Heart right ventricle (tissue), 16 donors: ENCODE data around the gene SLC15A4. TPM values are rescaled to one million over a fixed set of nuclear protein-coding genes. Genes with fewer than 3 reads are reported as not detected.

ENCODE experiments used
- ATAC-seq, 8 donors: fragments of 200-7000 bp; cut with Tn5 transposase; one replicate each; pipeline ENCODE4 v1.9.1; 2020; ENCODE audit warnings: mild to moderate bottlenecking in 8 of 8, moderate library complexity in 8 of 8, moderate number of reproducible peaks in 1 of 8
- DNase-seq, 2 donors: peaks; one replicate each; pipeline ENCODE4 v3.0.0-alpha.2; 2020
- H3K27ac ChIP-seq, 10 donors: fragments of 200-600 bp; sonication (generic) in 2 of 10; one replicate each; pipeline versions ENCODE4 v1.5.0 to v1.8.0; 2020 to 2022; ENCODE audit warnings: mild to moderate bottlenecking in 3 of 10
- H3K27me3 ChIP-seq, 7 donors: fragments of 200-600 bp; one replicate each; pipeline ENCODE4 v1.8.0; 2021 to 2022; ENCODE audit warnings: mild to moderate bottlenecking in 2 of 7
- H3K36me3 ChIP-seq, 9 donors: fragments of 200-600 bp; sonication (generic) in 1 of 9; one replicate each; pipeline versions ENCODE4 v1.5.0 to v1.8.0; 2020 to 2022; ENCODE audit warnings: mild to moderate bottlenecking in 2 of 9
- H3K4me1 ChIP-seq, 9 donors: fragments of 200-600 bp; sonication (generic) in 1 of 9; one replicate each; pipeline versions ENCODE4 v1.5.0 to v1.8.0; 2020 to 2022; ENCODE audit warnings: mild to moderate bottlenecking in 4 of 9
- H3K4me3 ChIP-seq, 10 donors: fragments of 200-600 bp; sonication (generic) in 2 of 10; one replicate each; pipeline versions ENCODE4 v1.5.0 to v1.8.0; 2020 to 2022; ENCODE audit warnings: mild to moderate bottlenecking in 7 of 10, moderate library complexity in 2 of 10
- H3K9me3 ChIP-seq, 11 donors: fragments of 200-600 bp in 10 of 11; sonication (generic) in 2 of 11; one replicate each; pipeline versions ENCODE4 v1.5.0 to v1.8.0; 2013 to 2022; ENCODE audit warnings: mild to moderate bottlenecking in 2 of 11, control low read depth in 1 of 11, moderate library complexity in 1 of 11
- WGBS, 2 donors: extraction: QIAGEN DNeasy Blood & Tissue Kit; methylation state at CpG; one replicate each; pipeline ENCODE4 v1.1.7; 2013; ENCODE audit warnings: inconsistent platforms in 1 of 2; 5-methylcytosine and 5-hydroxymethylcytosine counted together
- intact Hi-C, 10 donors: fragments of 100-400 bp; cut with DNase I; formaldehyde crosslinking; loops; one replicate each; pipeline versions ENCODE4 v1.11.1 to v1.14.2; 2022
- polyA plus RNA-seq, 2 donors: library from polyadenylated mRNA; stranded (reverse); fragments of 200-250 nt; gene quantifications; one replicate each; pipeline ENCODE4 v1.2.3, GENCODE V29; 2013
- total RNA-seq, 10 donors: library from RNA; stranded (reverse); fragmentation: NEBNext Ultra II Directional in 3 of 10; extraction: Animal tissue kit (Norgen Biotek cat#: 25700) in 3 of 10; gene quantifications; one replicate each; pipeline versions ENCODE4 v1.2.1 to v1.2.4, GENCODE V29; 2021 to 2023
- TF ChIP-seq, protein P1 (sequence below), 9 donors: fragments of 200-600 bp; sonication (generic) in 2 of 9; IDR thresholded peaks; one replicate each; pipeline versions ENCODE4 v1.5.0 to v1.8.0; 2021 to 2022; ENCODE audit warnings: antibody characterized with exemption in 9 of 9, mild to moderate bottlenecking in 5 of 9, moderate library complexity in 1 of 9
- donor health status: Arrhythmogenic right ventricular cardiomyopathy.
- donor health status: ischemic (EF 13 %, LVEDD 7.1; RV severe dilation, severe dysfunction).
- donor health status: healthy with polysubstance abuse.
- donor health status: DM: no; HTN: yes; CAD: no.
- donor health status: DM: no; HTN: no; CAD: no.
- donor health status: ischemic (EF 25% LVEDD 6.9; RV normal size, moderate dysfunction).
- donor health status: ischemic (EF 25% LVEDD 5.7; RV mildly dilated, moderate dysfunction).
- donor health status: healthy.
- donor health status: DM: yes; HTN: yes; CAD: no.
- donor health status: Ischemic cardiomyopathy.
- donor health status: ischemic (EF 35%, LVEDD 5.7; RV mildly dilated, moderate dysfunction).
- donor health status: nonischemic (EF 11% LVEDD 7.7; RV severe dilation, severe dysfunction).
- donor health status: DM: yes; HTN: yes; CAD: no.
- donor health status: PGD.
- donor health status: ischemic (EF 29% LVEDD 5.4; RV normal size, mild dysfunction).
- donor health status: nonischemic (EF 23%, LVEDD 6.1; RV moderate dilation, normal function).

Gene SLC15A4
- total and polyA plus RNA-seq, 12 donors = 14.3 to 23.7 (median 15.5) TPM

DNA sequence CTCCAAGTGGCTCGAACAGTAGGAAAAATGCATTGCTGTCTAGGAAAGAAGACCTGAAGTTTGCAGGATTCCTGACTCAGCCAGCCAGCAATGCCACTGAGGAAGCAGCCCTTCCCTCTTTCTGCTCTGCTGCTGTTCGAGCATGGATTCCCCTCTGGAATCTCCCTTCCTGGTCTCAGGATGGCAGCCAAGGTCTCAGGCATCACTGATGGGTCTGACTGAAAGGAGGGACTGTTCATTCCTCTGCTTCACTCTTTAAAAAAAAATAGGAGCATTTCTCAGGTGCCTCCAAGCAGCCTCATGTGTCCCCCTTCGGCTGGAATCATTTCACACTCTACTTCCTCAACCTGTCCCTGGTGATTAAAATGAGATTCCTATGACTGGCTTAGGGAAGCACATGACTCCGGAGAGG lies 62.4 kb downstream of the SLC15A4 start:
- intact Hi-C loops = no loop called here
- peaks cover 0 to 52% (median 35%) of the 10 kb centered on the region in 7 donors for H3K27me3 ChIP-seq
- no peak for ATAC-seq
- H3K4me1 ChIP-seq = no peaks in the 10 kb centered on the region
- no peak for DNase-seq
- no peak overlapping the region for H3K27ac ChIP-seq
- TF ChIP-seq, protein P1, sequence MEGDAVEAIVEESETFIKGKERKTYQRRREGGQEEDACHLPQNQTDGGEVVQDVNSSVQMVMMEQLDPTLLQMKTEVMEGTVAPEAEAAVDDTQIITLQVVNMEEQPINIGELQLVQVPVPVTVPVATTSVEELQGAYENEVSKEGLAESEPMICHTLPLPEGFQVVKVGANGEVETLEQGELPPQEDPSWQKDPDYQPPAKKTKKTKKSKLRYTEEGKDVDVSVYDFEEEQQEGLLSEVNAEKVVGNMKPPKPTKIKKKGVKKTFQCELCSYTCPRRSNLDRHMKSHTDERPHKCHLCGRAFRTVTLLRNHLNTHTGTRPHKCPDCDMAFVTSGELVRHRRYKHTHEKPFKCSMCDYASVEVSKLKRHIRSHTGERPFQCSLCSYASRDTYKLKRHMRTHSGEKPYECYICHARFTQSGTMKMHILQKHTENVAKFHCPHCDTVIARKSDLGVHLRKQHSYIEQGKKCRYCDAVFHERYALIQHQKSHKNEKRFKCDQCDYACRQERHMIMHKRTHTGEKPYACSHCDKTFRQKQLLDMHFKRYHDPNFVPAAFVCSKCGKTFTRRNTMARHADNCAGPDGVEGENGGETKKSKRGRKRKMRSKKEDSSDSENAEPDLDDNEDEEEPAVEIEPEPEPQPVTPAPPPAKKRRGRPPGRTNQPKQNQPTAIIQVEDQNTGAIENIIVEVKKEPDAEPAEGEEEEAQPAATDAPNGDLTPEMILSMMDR (IDR thresholded peaks at IDR 0.05) = no peak
- no peaks in the 10 kb centered on the region for H3K36me3 ChIP-seq
- H3K9me3 ChIP-seq = peaks cover 0 to 3% (median 0%) of the 10 kb centered on the region in 11 donors
- WGBS, 2 donors = 42 to 53% methylated on average over 4 of the region's 4 CpGs
- H3K4me3 ChIP-seq = no peak overlapping the region

- WGBS, 2 donors = 73 to 75% methylated on average over 4 of the region's 4 CpGs
- Histone ChIP-seq H3K9me3 (peaks cover 0 to 9% (median 0%) of the 10 kb centered on the region in 11 donors), H3K27me3 (peaks cover 0 to 8% (median 0%) of the 10 kb centered on the region in 7 donors), H3K4me1 (no peaks in the 10 kb centered on the region), H3K4me3 (no peak overlapping the region), H3K36me3 (no peaks in the 10 kb centered on the region), H3K27ac (no peak overlapping the region)
- DNase-seq (no peak), ATAC-seq (no peak)
- TF ChIP-seq, protein P1 (IDR thresholded peaks at IDR 0.05) = no peak
- intact Hi-C loops = no loop called here
Observed at GRCh38 chr12:128755566-128755965, 68.2 kb downstream of the SLC15A4 start.

GRCh38 chr12:128754275-128754674 lies 69.5 kb downstream of the SLC15A4 start:
- intact Hi-C loops = no loop called here
- WGBS, 2 donors = 68 to 86% methylated on average over 3 of the region's 3 CpGs
- Histone ChIP-seq H3K36me3 (no peaks in the 10 kb centered on the region), H3K27ac (no peak overlapping the region), H3K9me3 (peaks cover 0 to 9% (median 0%) of the 10 kb centered on the region in 11 donors), H3K4me1 (no peaks in the 10 kb centered on the region), H3K4me3 (no peak overlapping the region), H3K27me3 (peaks cover 0 to 7% (median 0%) of the 10 kb centered on the region in 7 donors)
- ATAC-seq (no peak), DNase-seq (no peak)
- TF ChIP-seq, protein P1 (IDR thresholded peaks at IDR 0.05) = no peak

DNA sequence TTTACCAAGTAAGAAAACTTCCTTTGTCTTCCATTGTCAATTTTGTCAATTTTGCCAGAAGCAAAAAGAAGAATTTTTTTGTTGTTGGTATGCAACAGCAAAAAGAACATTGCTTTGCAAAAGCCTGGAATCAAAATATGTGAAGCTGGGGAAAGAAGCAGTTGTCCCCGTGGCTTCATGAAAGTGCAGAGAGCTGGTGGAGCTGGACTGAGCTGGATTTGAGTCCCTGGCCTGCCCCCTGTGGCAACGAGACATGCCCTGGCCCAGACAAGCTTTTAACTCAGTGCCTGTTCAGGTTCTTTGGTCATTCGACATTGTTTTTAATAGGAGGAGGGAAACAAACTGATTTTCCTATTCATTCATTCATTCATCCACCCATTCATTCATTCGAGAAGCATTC lies 70.3 kb downstream of the SLC15A4 start:
- DNase-seq (no peak), ATAC-seq (no peak)
- Histone ChIP-seq H3K9me3 (peaks cover 0 to 9% (median 0%) of the 10 kb centered on the region in 11 donors), H3K36me3 (no peaks in the 10 kb centered on the region), H3K27ac (no peak overlapping the region), H3K4me3 (no peak overlapping the region), H3K4me1 (no peaks in the 10 kb centered on the region), H3K27me3 (peaks cover 0 to 14% (median 0%) of the 10 kb centered on the region in 7 donors)
- intact Hi-C loops = no loop called here
- TF ChIP-seq, protein P1 (IDR thresholded peaks at IDR 0.05) = no peak
- whole genome bisulfite sequencing, 2 donors = 42 to 43% methylated on average over 4 of the region's 4 CpGs
